Measurements from ENCODE around the gene RABGGTA. TPM values are rescaled to one million over a fixed set of nuclear protein-coding genes. Genes with fewer than 3 reads are reported as not detected.

The RABGGTA gene
- total RNA-seq, 4 donors from 2014 or later: 11.9 to 34.9 (median 22.6) TPM

DNA sequence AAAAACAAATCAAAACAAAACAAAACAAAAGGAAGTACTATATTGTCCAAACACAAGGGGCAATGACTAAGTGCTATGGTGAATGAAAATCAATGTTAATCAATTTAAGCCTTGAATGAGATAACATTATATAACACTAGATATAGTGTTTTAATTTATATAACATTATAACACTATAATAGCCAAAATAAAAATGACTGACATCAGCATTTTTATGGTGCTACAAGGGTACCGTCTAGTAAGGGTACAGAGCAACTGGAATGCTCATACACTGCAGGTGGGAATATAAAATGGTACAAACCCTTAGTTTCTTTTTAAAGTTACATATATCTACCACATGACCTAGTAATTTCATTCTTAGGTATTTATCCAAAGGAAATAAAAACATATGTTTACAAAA lies 44.9 kb downstream of the RABGGTA start:
- TF ChIP-seq, protein P1, sequence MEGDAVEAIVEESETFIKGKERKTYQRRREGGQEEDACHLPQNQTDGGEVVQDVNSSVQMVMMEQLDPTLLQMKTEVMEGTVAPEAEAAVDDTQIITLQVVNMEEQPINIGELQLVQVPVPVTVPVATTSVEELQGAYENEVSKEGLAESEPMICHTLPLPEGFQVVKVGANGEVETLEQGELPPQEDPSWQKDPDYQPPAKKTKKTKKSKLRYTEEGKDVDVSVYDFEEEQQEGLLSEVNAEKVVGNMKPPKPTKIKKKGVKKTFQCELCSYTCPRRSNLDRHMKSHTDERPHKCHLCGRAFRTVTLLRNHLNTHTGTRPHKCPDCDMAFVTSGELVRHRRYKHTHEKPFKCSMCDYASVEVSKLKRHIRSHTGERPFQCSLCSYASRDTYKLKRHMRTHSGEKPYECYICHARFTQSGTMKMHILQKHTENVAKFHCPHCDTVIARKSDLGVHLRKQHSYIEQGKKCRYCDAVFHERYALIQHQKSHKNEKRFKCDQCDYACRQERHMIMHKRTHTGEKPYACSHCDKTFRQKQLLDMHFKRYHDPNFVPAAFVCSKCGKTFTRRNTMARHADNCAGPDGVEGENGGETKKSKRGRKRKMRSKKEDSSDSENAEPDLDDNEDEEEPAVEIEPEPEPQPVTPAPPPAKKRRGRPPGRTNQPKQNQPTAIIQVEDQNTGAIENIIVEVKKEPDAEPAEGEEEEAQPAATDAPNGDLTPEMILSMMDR (IDR thresholded peaks at IDR 0.05; ENCODE audit: low read depth): no peak

DNA sequence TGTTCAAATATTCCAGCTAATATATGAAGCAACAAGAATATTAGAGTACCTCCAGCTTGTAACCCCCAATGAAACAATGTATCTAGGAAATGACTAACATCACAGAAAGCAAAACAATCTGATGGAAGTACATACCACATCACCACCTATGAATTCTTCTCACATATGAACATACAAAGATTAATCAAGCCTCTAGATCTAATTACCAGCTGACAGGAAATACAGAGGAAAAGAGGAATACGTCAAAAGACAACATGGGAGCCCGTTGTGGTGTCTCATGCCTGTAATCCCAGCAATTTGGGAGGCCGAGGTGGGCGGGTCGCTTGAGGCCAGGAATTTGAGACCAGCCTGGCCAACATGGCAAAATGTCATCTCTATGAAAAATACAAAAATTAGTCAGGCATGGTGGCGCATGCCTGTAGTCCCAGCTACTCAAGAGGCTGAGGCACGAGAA lies 46.8 kb downstream of the RABGGTA start:
- TF ChIP-seq, protein P1 (IDR thresholded peaks at IDR 0.05; ENCODE audit: low read depth): no peak

DNA sequence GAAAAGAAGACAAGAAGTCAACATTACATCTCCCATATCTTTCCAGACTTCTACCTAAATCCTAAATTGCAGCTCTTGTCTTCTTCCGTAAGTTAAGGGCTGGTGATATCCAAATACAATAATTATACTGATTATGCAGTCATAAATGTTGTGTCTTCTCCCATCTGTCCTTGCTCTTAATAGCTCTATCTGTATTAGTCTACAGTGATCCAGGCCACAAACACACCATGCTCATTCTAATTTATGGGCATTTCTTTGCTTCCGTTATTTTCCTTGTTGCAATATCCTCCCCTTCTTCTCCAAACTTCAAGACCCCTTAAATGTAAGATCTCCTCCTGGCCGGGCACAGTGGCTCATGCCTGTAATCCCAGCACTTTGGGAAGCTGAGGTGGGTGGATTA lies 51.9 kb downstream of the RABGGTA start:
- TF ChIP-seq, protein P1 (IDR thresholded peaks at IDR 0.05; ENCODE audit: low read depth): no peak

DNA sequence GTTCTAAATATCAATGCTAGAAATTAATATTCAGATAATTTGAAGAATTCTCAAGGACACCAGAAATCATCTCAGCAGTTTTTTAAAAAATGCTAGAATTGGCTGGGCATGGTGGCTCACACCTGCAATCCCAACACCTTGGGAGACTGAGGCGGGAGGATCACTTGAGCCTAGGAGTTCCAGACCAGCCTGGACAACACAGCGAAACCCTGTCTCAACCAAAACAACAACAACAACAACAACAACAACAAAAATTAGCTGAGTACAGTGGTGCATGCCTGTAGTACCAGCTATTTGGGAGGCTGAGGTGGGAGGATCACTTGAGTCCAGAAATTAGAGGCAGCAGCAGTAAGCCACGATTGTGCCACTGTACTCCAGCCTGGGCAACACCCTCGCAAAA lies 52.3 kb downstream of the RABGGTA start:
- TF ChIP-seq, protein P1 (IDR thresholded peaks at IDR 0.05; ENCODE audit: low read depth): no peak

DNA sequence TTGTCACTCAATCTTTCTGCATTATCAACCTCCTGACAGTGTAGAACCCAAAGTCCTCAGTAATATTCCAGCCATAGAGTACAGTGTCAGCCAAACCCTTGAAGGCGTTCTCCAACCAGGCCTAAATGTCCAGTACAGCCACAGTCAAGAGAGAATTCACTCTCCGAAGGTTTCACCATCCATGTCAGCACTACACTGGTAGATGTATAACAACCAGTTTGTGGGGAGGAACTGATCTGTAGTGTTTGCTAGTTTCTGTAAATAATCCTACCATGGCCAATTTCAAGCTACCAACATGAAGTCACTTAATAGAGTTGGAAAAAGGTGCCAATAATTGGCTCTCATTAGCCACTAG lies 55.1 kb downstream of the RABGGTA start:
- TF ChIP-seq, protein P1 (IDR thresholded peaks at IDR 0.05; ENCODE audit: low read depth): no peak

Small RNA genes lying within 50 kb of the gene (small RNA-seq; reads per million reads assigned to genes)
- gene MDP1: not detected

Other genes with a start within 250 kb of the RABGGTA start
- gene CARMIL3, start 219.6 kb downstream of the RABGGTA start, total RNA-seq: under 1 TPM in 3 of 4 donors, not detected in 1; 0.17 to 0.33 (median 0.22) TPM
- gene CPNE6, start 200.0 kb downstream of the RABGGTA start, total RNA-seq: not detected
- 100 to 1,000 TPM in 1 of 4 donors, 10 to 100 TPM in 3; 24.0 to 125 (median 53.1) TPM for gene PCK2, start 177.3 kb downstream of the RABGGTA start, total RNA-seq
- 10 to 100 TPM; 39.6 to 83.5 (median 53.2) TPM for gene DCAF11, start 156.8 kb downstream of the RABGGTA start, total RNA-seq
- 1 to 10 TPM in 3 of 4 donors, not detected in 1; 1.0 to 3.0 (median 1.1) TPM for gene NRL, start 156.6 kb downstream of the RABGGTA start, total RNA-seq
- gene FITM1, start 140.9 kb downstream of the RABGGTA start, total RNA-seq: under 1 TPM in 1 of 4 donors, not detected in 3; 0.68 TPM
- 100 to 1,000 TPM in 2 of 4 donors, 10 to 100 TPM in 2; 89.6 to 110 (median 99.7) TPM for gene PSME1, start 135.4 kb downstream of the RABGGTA start, total RNA-seq
- gene EMC9, start 130.0 kb downstream of the RABGGTA start, total RNA-seq: 10 to 100 TPM in 2 of 4 donors, 1 to 10 TPM in 2; 6.7 to 16.3 (median 11.6) TPM
- gene PSME2, start 125.0 kb downstream of the RABGGTA start, total RNA-seq: 10 to 100 TPM; 34.5 to 42.8 (median 39.5) TPM
- gene RNF31, start 124.1 kb downstream of the RABGGTA start, total RNA-seq: 10 to 100 TPM; 21.7 to 54.8 (median 27.4) TPM
- gene IRF9, start 110.3 kb downstream of the RABGGTA start, total RNA-seq: 10 to 100 TPM; 31.6 to 83.1 (median 55.9) TPM
- gene REC8, start 99.5 kb downstream of the RABGGTA start, total RNA-seq: 10 to 100 TPM in 1 of 4 donors, 1 to 10 TPM in 3; 3.1 to 27.7 (median 5.5) TPM
- 10 to 100 TPM; 12.1 to 60.0 (median 17.3) TPM for gene IPO4, start 82.8 kb downstream of the RABGGTA start, total RNA-seq
- 10 to 100 TPM; 36.7 to 46.6 (median 41.5) TPM for gene TM9SF1, start 76.2 kb downstream of the RABGGTA start, total RNA-seq
- not detected for gene TSSK4, start 65.9 kb downstream of the RABGGTA start, total RNA-seq
- 100 to 1,000 TPM in 2 of 4 donors, 10 to 100 TPM in 2; 54.1 to 114 (median 82.3) TPM for gene CHMP4A, start 58.1 kb downstream of the RABGGTA start, total RNA-seq
- gene MDP1, start 55.5 kb downstream of the RABGGTA start, total RNA-seq: 10 to 100 TPM; 14.3 to 30.3 (median 24.1) TPM
- 100 to 1,000 TPM; 106 to 156 (median 122) TPM for gene NEDD8, start 39.2 kb downstream of the RABGGTA start, total RNA-seq
- 10 to 100 TPM; 31.3 to 75.5 (median 54.3) TPM for gene GMPR2, start 38.7 kb downstream of the RABGGTA start, total RNA-seq
- 10 to 100 TPM; 46.1 to 68.0 (median 58.3) TPM for gene TINF2, start 29.0 kb downstream of the RABGGTA start, total RNA-seq
- gene TGM1, start 8.4 kb downstream of the RABGGTA start, total RNA-seq: 1 to 10 TPM in 1 of 4 donors, under 1 TPM in 2, not detected in 1; 0.49 to 1.3 (median 0.85) TPM
- 10 to 100 TPM; 22.7 to 33.0 (median 28.6) TPM for gene DHRS1, start 28.2 kb upstream of the RABGGTA start, total RNA-seq
- gene NOP9, start 28.3 kb upstream of the RABGGTA start, total RNA-seq: 10 to 100 TPM; 14.3 to 19.4 (median 15.1) TPM
- gene CIDEB, start 36.4 kb upstream of the RABGGTA start, total RNA-seq: 10 to 100 TPM in 2 of 4 donors, 1 to 10 TPM in 2; 5.2 to 14.3 (median 10.3) TPM
- 10 to 100 TPM in 1 of 4 donors, 1 to 10 TPM in 3; 2.0 to 11.9 (median 6.4) TPM for gene LTB4R2, start 38.5 kb upstream of the RABGGTA start, total RNA-seq
- 10 to 100 TPM in 1 of 4 donors, 1 to 10 TPM in 3; 4.2 to 10.9 (median 7.5) TPM for gene LTB4R, start 39.9 kb upstream of the RABGGTA start, total RNA-seq
- gene ADCY4, start 63.5 kb upstream of the RABGGTA start, total RNA-seq: 100 to 1,000 TPM in 1 of 4 donors, 10 to 100 TPM in 3; 16.5 to 103 (median 28.8) TPM
- 10 to 100 TPM; 10.3 to 14.3 (median 12.3) TPM for gene RIPK3, start 68.4 kb upstream of the RABGGTA start, total RNA-seq
- 10 to 100 TPM; 20.9 to 33.5 (median 26.1) TPM for gene NFATC4, start 96.6 kb upstream of the RABGGTA start, total RNA-seq
- 10 to 100 TPM in 1 of 4 donors, 1 to 10 TPM in 3; 4.7 to 14.5 (median 7.8) TPM for gene NYNRIN, start 127.4 kb upstream of the RABGGTA start, total RNA-seq
- 1 to 10 TPM; 2.7 to 6.4 (median 4.0) TPM for gene CBLN3, start 158.1 kb upstream of the RABGGTA start, total RNA-seq
- 10 to 100 TPM; 29.5 to 81.8 (median 57.2) TPM for gene KHNYN, start 158.4 kb upstream of the RABGGTA start, total RNA-seq
- gene SDR39U1, start 171.2 kb upstream of the RABGGTA start, total RNA-seq: 10 to 100 TPM; 24.5 to 39.7 (median 27.6) TPM
- gene CMA1, start 236.7 kb upstream of the RABGGTA start, total RNA-seq: 1 to 10 TPM in 2 of 4 donors, under 1 TPM in 1, not detected in 1; 0.98 to 2.2 (median 1.9) TPM